HG02623 (cell line): ENCODE data around the gene BBS7.

Source experiments
- ATAC-seq: cut with Tn5 transposase; IDR thresholded peaks from one replicate; pipeline ENCODE4 v1.9.1; 2021; ENCODE audit warnings: moderate library complexity; ENCODE audit not compliant: unreplicated experiment

Gene BBS7

GRCh38 chr4:121792966-121793365 is 77.3 kb downstream of the BBS7 start:
- no peak for ATAC-seq

GRCh38 chr4:121791481-121791880 is 78.8 kb downstream of the BBS7 start:
- no peak for ATAC-seq

- no peak for ATAC-seq
These were observed 79.3 kb downstream of the BBS7 start for GRCh38 chr4:121790976-121791375.

- no peak for ATAC-seq
These were observed 80.1 kb downstream of the BBS7 start for GRCh38 chr4:121789960-121790829.

- no peak for ATAC-seq
These were observed 80.8 kb downstream of the BBS7 start for GRCh38 chr4:121789455-121789854.

GRCh38 chr4:121788896-121789295 is 81.4 kb downstream of the BBS7 start:
- ATAC-seq, result peak; percentile 92

- ATAC-seq, result no peak
These were observed 84.1 kb downstream of the BBS7 start for GRCh38 chr4:121786221-121786620.

- no peak for ATAC-seq
These were observed 84.8 kb downstream of the BBS7 start for GRCh38 chr4:121785479-121785878.

GRCh38 chr4:121784975-121785374 is 85.3 kb downstream of the BBS7 start:
- no peak for ATAC-seq

GRCh38 chr4:121784401-121784800 is 85.9 kb downstream of the BBS7 start:
- no peak for ATAC-seq

- ATAC-seq, result no peak
These were observed 87.1 kb downstream of the BBS7 start for GRCh38 chr4:121783210-121783609.

GRCh38 chr4:121778991-121779628 is 91.2 kb downstream of the BBS7 start:
- ATAC-seq, result no peak

- ATAC-seq, result peak; percentile 67
These were observed 92.6 kb downstream of the BBS7 start for GRCh38 chr4:121777625-121778024.

- ATAC-seq, result no peak
These were observed 93.5 kb downstream of the BBS7 start for GRCh38 chr4:121776610-121777401.
